Measurements from ENCODE around the gene LRP6.

DNA sequence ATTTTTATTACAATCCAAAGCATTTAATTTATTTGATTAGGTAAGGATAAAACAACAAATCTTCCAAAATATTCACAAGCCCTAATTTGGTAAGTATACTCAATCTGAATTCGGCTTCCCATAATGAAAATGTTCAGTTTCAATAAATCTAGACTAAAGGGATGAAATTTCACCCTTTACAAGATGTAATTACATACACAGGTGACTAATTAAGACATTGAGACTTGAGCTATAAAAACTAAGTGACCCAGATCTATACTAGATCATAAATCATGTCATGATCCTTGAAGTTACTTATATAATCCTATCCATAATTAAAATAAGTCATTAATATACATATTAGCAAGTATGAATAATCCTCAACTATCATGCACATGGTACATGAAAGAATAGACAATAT is 36.6 kb downstream of the LRP6 start:
- TF ChIP-seq CTCF (IDR thresholded peaks at IDR 0.05): no peak
- TF ChIP-seq POLR2A (IDR thresholded peaks at IDR 0.05): no peak
